OCI-LY7 (cell line): ENCODE data around the gene RRAGC.

Experiments
- CTCF ChIP-seq: fragments of 200-600 bp; sonication (generic); conservative IDR thresholded peaks from 2 replicates; pipeline ENCODE4 v1.5.1; 2014; ENCODE audit warnings: mild to moderate bottlenecking, antibody characterized with exemption, low read length, moderate library complexity, mixed read lengths
- EZH2phosphoT487 ChIP-seq: fragments of 200-600 bp; sonication (generic); IDR thresholded peaks from 2 replicates; pipeline ENCODE4 v1.6.1; 2018; ENCODE audit warnings: low read depth, borderline replicate concordance, mild to moderate bottlenecking, mixed run types, antibody characterized with exemption, low read length, moderate library complexity, mixed read lengths

- TF ChIP-seq CTCF (no peak), EZH2phosphoT487 (no peak)
These were observed 33.3 kb downstream of the RRAGC start for GRCh38 chr1:38826262-38826661.
